ENCODE measurements around the gene ZBED1.

Gene ZBED1

GRCh38 chrX:2451501-2452316, 49.1 kb downstream of the ZBED1 start:
- DNase-seq = no peak

GRCh38 chrX:2450681-2451080, 50.1 kb downstream of the ZBED1 start:
- DNase-seq = no peak

- no peak for DNase-seq
These were observed 51.5 kb downstream of the ZBED1 start for GRCh38 chrX:2449135-2449886.

- no peak for DNase-seq
These were observed 53.3 kb downstream of the ZBED1 start for GRCh38 chrX:2447484-2447883.

GRCh38 chrX:2446815-2447214, 54.0 kb downstream of the ZBED1 start:
- no peak for DNase-seq

GRCh38 chrX:2445662-2446623, 54.8 kb downstream of the ZBED1 start:
- no peak for DNase-seq

GRCh38 chrX:2442694-2443093, 58.1 kb downstream of the ZBED1 start:
- no peak for DNase-seq

GRCh38 chrX:2441466-2441865, 59.3 kb downstream of the ZBED1 start:
- DNase-seq = no peak

GRCh38 chrX:2439613-2440012, 61.2 kb downstream of the ZBED1 start:
- no peak for DNase-seq
